Astrocyte (in vitro differentiated cells and primary cell): ENCODE data around the gene GPR15LG. TPM values are rescaled to one million over a fixed set of nuclear protein-coding genes. Genes with fewer than 3 reads are reported as not detected.
"Not testable (repeated sequence)": the region's sequence is repeated elsewhere in the genome, so short reads cannot be mapped to it uniquely, and the experiment has no call there.

Experiments
- DNase-seq: peaks from one replicate; pipeline ENCODE4 v3.0.0-alpha.2; 2010; ENCODE audit warnings: low read depth
- FAIRE-seq: peaks from 2 replicates; lab custom pipeline; 2011; peaks lifted over from hg19 to GRCh38; lab: Jason Lieb, UNC
- H2AFZ ChIP-seq: 2 replicates; pipeline ENCODE4 v1.6.0; 2012; ENCODE audit warnings: low read depth, low read length, inconsistent platforms
- H3K27ac ChIP-seq: 2 replicates; pipeline ENCODE4 v1.5.1; 2011; ENCODE audit warnings: low read depth, low read length, inconsistent platforms
- H3K27me3 ChIP-seq: 2 replicates; pipeline ENCODE4 v1.6.0; 2011; ENCODE audit warnings: low read length, inconsistent platforms; ENCODE audit not compliant: insufficient read depth
- H3K36me3 ChIP-seq: 2 replicates; pipeline ENCODE4 v1.5.1; 2011; ENCODE audit warnings: low read length, inconsistent platforms; ENCODE audit not compliant: insufficient read depth
- H3K4me1 ChIP-seq: 2 replicates; pipeline ENCODE4 v1.5.1; 2011; ENCODE audit warnings: low read length, inconsistent platforms; ENCODE audit not compliant: insufficient read depth
- H3K4me2 ChIP-seq: 2 replicates; pipeline ENCODE4 v1.6.0; 2012; ENCODE audit warnings: low read length, inconsistent platforms
- H3K4me3 ChIP-seq: 2 replicates; pipeline ENCODE4 v1.5.1; 2011; ENCODE audit warnings: low read depth, mild to moderate bottlenecking, low read length, inconsistent platforms; ENCODE audit not compliant: insufficient read depth
- H3K79me2 ChIP-seq: 2 replicates; pipeline ENCODE4 v1.6.0; 2012; ENCODE audit warnings: mild to moderate bottlenecking, low read length, inconsistent platforms; ENCODE audit not compliant: insufficient read depth
- H3K9ac ChIP-seq: 2 replicates; pipeline ENCODE4 v1.6.0; 2012; ENCODE audit warnings: mild to moderate bottlenecking, low read length, inconsistent platforms
- H3K9me3 ChIP-seq: 2 replicates; pipeline ENCODE4 v1.5.1; 2012; ENCODE audit warnings: low read depth, mild to moderate bottlenecking, low read length, inconsistent platforms; ENCODE audit not compliant: insufficient read depth
- H4K20me1 ChIP-seq: 2 replicates; pipeline ENCODE4 v1.6.0; 2012; ENCODE audit warnings: low read length, inconsistent platforms; ENCODE audit not compliant: insufficient read depth
- H3K27ac Mint-ChIP-seq: one replicate; pipeline ENCODE4 v1.8.0; 2021; ENCODE audit warnings: mild to moderate bottlenecking, mixed read lengths; ENCODE audit not compliant: unreplicated experiment
- H3K27me3 Mint-ChIP-seq: one replicate; pipeline ENCODE4 v1.8.0; 2021; ENCODE audit warnings: low read depth, mixed read lengths; ENCODE audit not compliant: unreplicated experiment
- H3K36me3 Mint-ChIP-seq: one replicate; pipeline ENCODE4 v1.8.0; 2021; ENCODE audit warnings: low read depth, mixed read lengths; ENCODE audit not compliant: unreplicated experiment
- H3K4me1 Mint-ChIP-seq: one replicate; pipeline ENCODE4 v1.8.0; 2021; ENCODE audit warnings: low read depth, mixed read lengths; ENCODE audit not compliant: unreplicated experiment
- H3K4me3 Mint-ChIP-seq: one replicate; pipeline ENCODE4 v1.8.0; 2021; ENCODE audit warnings: mild to moderate bottlenecking, moderate library complexity, mixed read lengths; ENCODE audit not compliant: unreplicated experiment
- H3K9me3 Mint-ChIP-seq: one replicate; pipeline ENCODE4 v1.8.0; 2021; ENCODE audit warnings: mild to moderate bottlenecking, mixed read lengths; ENCODE audit not compliant: unreplicated experiment
- CTCF ChIP-seq: IDR thresholded peaks from 2 replicates; pipeline ENCODE4 v1.5.1; 2011; ENCODE audit warnings: low read depth, mild to moderate bottlenecking, inconsistent platforms, low read length, moderate library complexity; ENCODE audit not compliant: insufficient read depth
- EZH2 ChIP-seq: IDR thresholded peaks from 2 replicates; pipeline ENCODE4 v1.6.1; 2012; ENCODE audit warnings: mild to moderate bottlenecking, low read length, inconsistent platforms; ENCODE audit not compliant: insufficient read depth
- total RNA-seq: library from RNA; stranded (reverse); gene quantifications from 2 replicates; pipeline ENCODE4 v1.2.1, GENCODE V29; 2021

The GPR15LG gene
- total RNA-seq, 1 donor from 2014 or later, result not detected

- Mint-ChIP-seq H3K27me3 (no peaks in the 10 kb centered on the region), H3K9me3 (no peaks in the 10 kb centered on the region), H3K27ac (no peak overlapping the region), H3K36me3 (peaks cover 3% of the 10 kb centered on the region), H3K4me1 (no peaks in the 10 kb centered on the region), H3K4me3 (no peak overlapping the region)
- Histone ChIP-seq H4K20me1 (peaks cover 3% of the 10 kb centered on the region), H3K36me3 (peaks cover 64% of the 10 kb centered on the region), H3K4me2 (no peak overlapping the region), H3K27ac (no peak overlapping the region), H3K4me1 (no peaks in the 10 kb centered on the region), H3K4me3 (no peak overlapping the region), H3K9me3 (no peaks in the 10 kb centered on the region), H2AFZ (no peak overlapping the region), H3K27me3 (no peaks in the 10 kb centered on the region), H3K9ac (no peak overlapping the region), H3K79me2 (no peaks in the 10 kb centered on the region)
- FAIRE-seq (no peak), DNase-seq (no peak)
- TF ChIP-seq EZH2, result no peak
- TF ChIP-seq CTCF, result no peak
These were observed 26.3 kb upstream of the GPR15LG start for GRCh38 chr10:84147347-84147746.

GRCh38 chr10:84148006-84148597 is 25.5 kb upstream of the GPR15LG start:
- not testable (repeated sequence) for H3K9me3 Mint-ChIP-seq, H3K27ac ChIP-seq, H3K4me1 ChIP-seq, H3K36me3 Mint-ChIP-seq, H3K79me2 ChIP-seq, H3K9ac ChIP-seq, H2AFZ ChIP-seq, H3K27me3 Mint-ChIP-seq, H4K20me1 ChIP-seq, H3K9me3 ChIP-seq, H3K4me3 Mint-ChIP-seq, H3K4me1 Mint-ChIP-seq, H3K4me3 ChIP-seq, H3K4me2 ChIP-seq, H3K27ac Mint-ChIP-seq, FAIRE-seq, H3K27me3 ChIP-seq
- peaks cover 61% of the 10 kb centered on the region for H3K36me3 ChIP-seq
- peak; percentile 73 for TF ChIP-seq CTCF
- peak; percentile 32 for DNase-seq

- FAIRE-seq, result no peak
- H3K4me1 Mint-ChIP-seq, result no peaks in the 10 kb centered on the region
- no peak overlapping the region for H3K27ac ChIP-seq
These were observed 23.7 kb upstream of the GPR15LG start for GRCh38 chr10:84149854-84150253.

More at GRCh38 chr10:84149854-84150253, 23.7 kb upstream of the GPR15LG start:
- H3K4me2 ChIP-seq, result no peak overlapping the region
- H4K20me1 ChIP-seq, result peaks cover 3% of the 10 kb centered on the region
- H3K9me3 ChIP-seq, result no peaks in the 10 kb centered on the region
- Mint-ChIP-seq H3K9me3 (no peaks in the 10 kb centered on the region), H3K27ac (no peak overlapping the region), H3K4me3 (no peak overlapping the region), H3K36me3 (peaks cover 3% of the 10 kb centered on the region), H3K27me3 (no peaks in the 10 kb centered on the region)
- H3K9ac ChIP-seq, result no peak overlapping the region
- TF ChIP-seq CTCF (no peak), EZH2 (no peak)
- H3K79me2 ChIP-seq, result no peaks in the 10 kb centered on the region
- peaks cover 60% of the 10 kb centered on the region for H3K36me3 ChIP-seq
- DNase-seq, result no peak
- H3K4me1 ChIP-seq, result no peaks in the 10 kb centered on the region
- no peak overlapping the region for H2AFZ ChIP-seq
- no peak overlapping the region for H3K4me3 ChIP-seq
- no peaks in the 10 kb centered on the region for H3K27me3 ChIP-seq
